ENCODE measurements around the gene HBG2. TPM values are rescaled to one million over a fixed set of nuclear protein-coding genes. Genes with fewer than 3 reads are reported as not detected.

HBG2 gene
- total and polyA plus RNA-seq, 12 donors = 0.12 to 1.0 (median 0.43) TPM; not detected in 8

DNA sequence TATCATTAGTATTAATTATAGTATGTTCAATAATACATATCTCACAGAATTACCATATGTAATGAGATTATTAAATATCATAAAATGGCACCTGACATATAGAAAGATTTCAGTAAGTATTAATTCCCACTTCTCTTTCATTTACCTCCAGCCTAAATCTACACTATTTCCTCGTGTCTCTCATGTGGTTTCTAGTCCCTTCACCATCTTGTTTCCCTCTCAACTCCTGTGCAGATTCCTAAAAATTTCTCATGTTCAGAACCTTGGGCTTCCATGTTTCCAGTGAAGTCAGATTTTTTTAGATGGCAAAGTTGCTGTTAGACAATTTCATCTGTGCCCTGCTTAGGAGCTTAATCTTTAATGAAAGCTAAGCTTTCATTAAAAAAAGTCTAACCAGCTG, 29.3 kb upstream of the HBG2 start:
- WGBS, 2 donors = 63 to 71% methylated on average over 1 of the region's 1 CpG
- TF ChIP-seq, protein P1, sequence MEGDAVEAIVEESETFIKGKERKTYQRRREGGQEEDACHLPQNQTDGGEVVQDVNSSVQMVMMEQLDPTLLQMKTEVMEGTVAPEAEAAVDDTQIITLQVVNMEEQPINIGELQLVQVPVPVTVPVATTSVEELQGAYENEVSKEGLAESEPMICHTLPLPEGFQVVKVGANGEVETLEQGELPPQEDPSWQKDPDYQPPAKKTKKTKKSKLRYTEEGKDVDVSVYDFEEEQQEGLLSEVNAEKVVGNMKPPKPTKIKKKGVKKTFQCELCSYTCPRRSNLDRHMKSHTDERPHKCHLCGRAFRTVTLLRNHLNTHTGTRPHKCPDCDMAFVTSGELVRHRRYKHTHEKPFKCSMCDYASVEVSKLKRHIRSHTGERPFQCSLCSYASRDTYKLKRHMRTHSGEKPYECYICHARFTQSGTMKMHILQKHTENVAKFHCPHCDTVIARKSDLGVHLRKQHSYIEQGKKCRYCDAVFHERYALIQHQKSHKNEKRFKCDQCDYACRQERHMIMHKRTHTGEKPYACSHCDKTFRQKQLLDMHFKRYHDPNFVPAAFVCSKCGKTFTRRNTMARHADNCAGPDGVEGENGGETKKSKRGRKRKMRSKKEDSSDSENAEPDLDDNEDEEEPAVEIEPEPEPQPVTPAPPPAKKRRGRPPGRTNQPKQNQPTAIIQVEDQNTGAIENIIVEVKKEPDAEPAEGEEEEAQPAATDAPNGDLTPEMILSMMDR (IDR thresholded peaks at IDR 0.05) = no peak
- no peaks in the 10 kb centered on the region for H3K9me3 ChIP-seq
- no peaks in the 10 kb centered on the region for H3K36me3 ChIP-seq
- H3K27ac ChIP-seq = no peak overlapping the region
- intact Hi-C loops (cut with DNase I) = loop anchor here in 1 of 10 donors (10.0 kb wide), 1 partner anchor 79 kb away; the partner anchor contains the start of gene OR51V1
- DNase-seq = no peak
- no peaks in the 10 kb centered on the region for H3K27me3 ChIP-seq
- ATAC-seq = no peak
- no peak overlapping the region for H3K4me3 ChIP-seq
- H3K4me1 ChIP-seq = no peaks in the 10 kb centered on the region

DNA sequence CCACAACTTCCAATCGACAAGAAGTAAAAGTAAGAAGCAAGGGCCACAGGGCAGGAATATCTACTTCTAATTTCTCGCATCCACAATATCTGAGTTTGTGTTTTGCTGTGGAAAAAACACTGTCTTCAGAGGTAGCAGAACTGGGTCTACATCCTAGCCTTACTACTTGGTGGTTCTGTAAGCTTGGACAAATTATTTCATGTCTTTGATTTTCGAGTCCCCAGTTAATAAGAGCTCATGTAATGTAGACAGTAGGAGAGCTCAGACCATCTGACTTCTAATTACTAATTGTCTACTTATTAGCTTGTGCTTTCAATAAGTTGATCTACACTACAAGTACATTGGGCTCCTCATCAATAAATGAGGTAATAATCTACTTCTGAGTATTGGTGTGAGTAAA, 28.5 kb upstream of the HBG2 start:
- no peak for DNase-seq
- no peak overlapping the region for H3K4me3 ChIP-seq
- TF ChIP-seq, protein P1 (IDR thresholded peaks at IDR 0.05) = no peak
- ATAC-seq = no peak
- no peaks in the 10 kb centered on the region for H3K36me3 ChIP-seq
- H3K27me3 ChIP-seq = no peaks in the 10 kb centered on the region
- 75 to 81% methylated on average over 3 of the region's 3 CpGs for WGBS, 2 donors
- intact Hi-C loops (cut with DNase I) = loop anchor here in 1 of 10 donors (10.0 kb wide), 1 partner anchor 78 kb away; the partner anchor contains the start of gene OR51V1
- no peaks in the 10 kb centered on the region for H3K9me3 ChIP-seq
- H3K4me1 ChIP-seq = no peaks in the 10 kb centered on the region
- no peak overlapping the region for H3K27ac ChIP-seq

DNA sequence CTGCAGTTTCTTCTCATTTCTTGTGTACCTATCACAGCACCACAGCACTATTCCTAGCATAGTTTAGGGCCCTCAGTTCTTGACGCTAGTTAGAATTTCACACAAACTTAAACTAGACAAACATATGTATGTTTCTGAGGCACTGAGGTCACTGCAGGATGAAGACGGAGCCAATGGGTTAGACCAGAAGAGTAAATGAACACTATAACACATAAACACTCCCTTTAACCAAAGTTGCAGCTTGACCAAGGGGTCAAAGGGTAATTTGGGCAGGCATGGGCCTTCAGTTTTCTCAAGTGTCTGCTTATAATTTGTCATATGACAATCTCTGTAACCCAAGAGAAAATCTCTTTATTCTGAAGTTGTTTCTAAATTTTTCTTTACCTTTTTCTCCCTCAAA, 28.0 kb upstream of the HBG2 start:
- Histone ChIP-seq H3K36me3 (no peaks in the 10 kb centered on the region), H3K27ac (no peak overlapping the region), H3K4me3 (no peak overlapping the region), H3K9me3 (no peaks in the 10 kb centered on the region), H3K4me1 (no peaks in the 10 kb centered on the region), H3K27me3 (no peaks in the 10 kb centered on the region)
- TF ChIP-seq, protein P1 (IDR thresholded peaks at IDR 0.05) = no peak
- 64 to 91% methylated on average over 2 of the region's 2 CpGs for WGBS, 2 donors
- ATAC-seq = no peak
- intact Hi-C loops (cut with DNase I) = loop anchor here in 1 of 10 donors (10.0 kb wide), 1 partner anchor 78 kb away; the partner anchor contains the start of gene OR51V1
- DNase-seq = no peak

DNA sequence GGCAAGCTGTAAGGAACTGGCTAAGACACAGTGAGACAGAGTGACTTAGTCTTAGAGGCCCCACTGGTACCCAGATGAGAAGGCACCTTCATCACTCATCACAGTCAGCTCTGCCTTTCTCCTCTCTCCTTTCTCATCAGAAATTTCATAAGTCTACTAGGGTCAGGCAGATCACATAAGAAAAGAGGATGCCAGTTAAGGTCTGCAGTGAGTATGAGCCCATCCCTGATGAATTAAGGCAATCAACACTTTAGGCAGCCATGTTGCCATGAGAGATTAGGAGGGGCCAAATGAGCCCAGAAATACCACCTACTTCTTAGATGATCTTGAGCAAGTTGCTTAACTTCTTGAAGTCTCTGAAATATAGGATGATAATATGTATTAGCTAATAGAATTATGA, 27.0 kb upstream of the HBG2 start:
- intact Hi-C loops (cut with DNase I) = loop anchor here in 1 of 10 donors (10.0 kb wide), 1 partner anchor 77 kb away; the partner anchor contains the start of gene OR51V1
- H3K9me3 ChIP-seq = no peaks in the 10 kb centered on the region
- ATAC-seq = no peak
- no peak overlapping the region for H3K27ac ChIP-seq
- H3K4me3 ChIP-seq = no peak overlapping the region
- TF ChIP-seq, protein P1 (IDR thresholded peaks at IDR 0.05) = no peak
- no peaks in the 10 kb centered on the region for H3K4me1 ChIP-seq
- H3K27me3 ChIP-seq = no peaks in the 10 kb centered on the region
- no peak for DNase-seq
- no peaks in the 10 kb centered on the region for H3K36me3 ChIP-seq
